ENCODE results near the gene TIMM13. TPM values are rescaled to one million over a fixed set of nuclear protein-coding genes. Genes with fewer than 3 reads are reported as not detected.
"Not testable (repeated sequence)": the region's sequence is repeated elsewhere in the genome, so short reads cannot be mapped to it uniquely, and the experiment has no call there.

The TIMM13 gene
- total RNA-seq, 1 donor from 2014 or later: 91.5 TPM

GRCh38 chr19:2421581-2422306 is 5.6 kb downstream of the TIMM13 start:
- TF ChIP-seq, protein P1, sequence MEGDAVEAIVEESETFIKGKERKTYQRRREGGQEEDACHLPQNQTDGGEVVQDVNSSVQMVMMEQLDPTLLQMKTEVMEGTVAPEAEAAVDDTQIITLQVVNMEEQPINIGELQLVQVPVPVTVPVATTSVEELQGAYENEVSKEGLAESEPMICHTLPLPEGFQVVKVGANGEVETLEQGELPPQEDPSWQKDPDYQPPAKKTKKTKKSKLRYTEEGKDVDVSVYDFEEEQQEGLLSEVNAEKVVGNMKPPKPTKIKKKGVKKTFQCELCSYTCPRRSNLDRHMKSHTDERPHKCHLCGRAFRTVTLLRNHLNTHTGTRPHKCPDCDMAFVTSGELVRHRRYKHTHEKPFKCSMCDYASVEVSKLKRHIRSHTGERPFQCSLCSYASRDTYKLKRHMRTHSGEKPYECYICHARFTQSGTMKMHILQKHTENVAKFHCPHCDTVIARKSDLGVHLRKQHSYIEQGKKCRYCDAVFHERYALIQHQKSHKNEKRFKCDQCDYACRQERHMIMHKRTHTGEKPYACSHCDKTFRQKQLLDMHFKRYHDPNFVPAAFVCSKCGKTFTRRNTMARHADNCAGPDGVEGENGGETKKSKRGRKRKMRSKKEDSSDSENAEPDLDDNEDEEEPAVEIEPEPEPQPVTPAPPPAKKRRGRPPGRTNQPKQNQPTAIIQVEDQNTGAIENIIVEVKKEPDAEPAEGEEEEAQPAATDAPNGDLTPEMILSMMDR (IDR thresholded peaks at IDR 0.05; ENCODE audit: partially characterized antibody, unreplicated experiment): no peak
- Mint-ChIP-seq H3K9me3 (ENCODE audit: unreplicated experiment) (no peaks in the 10 kb centered on the region), H3K4me3 (ENCODE audit: unreplicated experiment) (no peak overlapping the region), H3K4me1 (ENCODE audit: low read depth, unreplicated experiment) (peaks cover 1% of the 10 kb centered on the region), H3K27ac (ENCODE audit: unreplicated experiment) (no peak overlapping the region), H3K36me3 (ENCODE audit: unreplicated experiment) (no peaks in the 10 kb centered on the region), H3K27me3 (ENCODE audit: unreplicated experiment) (peaks cover 2% of the 10 kb centered on the region)
- no peak for DNase-seq

- H3K4me1 Mint-ChIP-seq (ENCODE audit: low read depth, unreplicated experiment): no peaks in the 10 kb centered on the region
- H3K4me3 Mint-ChIP-seq (ENCODE audit: unreplicated experiment): no peak overlapping the region
- H3K27ac Mint-ChIP-seq (ENCODE audit: unreplicated experiment): no peak overlapping the region
These were observed 6.9 kb downstream of the TIMM13 start for GRCh38 chr19:2420490-2420889.

GRCh38 chr19:2419754-2420153 is 7.6 kb downstream of the TIMM13 start:
- H3K9me3 Mint-ChIP-seq (ENCODE audit: unreplicated experiment): no peaks in the 10 kb centered on the region
- TF ChIP-seq, protein P1 (IDR thresholded peaks at IDR 0.05; ENCODE audit: partially characterized antibody, unreplicated experiment): no peak
- H3K4me3 Mint-ChIP-seq (ENCODE audit: unreplicated experiment): no peak overlapping the region
- DNase-seq: no peak
- no peaks in the 10 kb centered on the region for H3K27me3 Mint-ChIP-seq (ENCODE audit: unreplicated experiment)
- H3K36me3 Mint-ChIP-seq (ENCODE audit: unreplicated experiment): no peaks in the 10 kb centered on the region
- H3K27ac Mint-ChIP-seq (ENCODE audit: unreplicated experiment): no peak overlapping the region
- H3K4me1 Mint-ChIP-seq (ENCODE audit: low read depth, unreplicated experiment): no peaks in the 10 kb centered on the region

More at GRCh38 chr19:2420490-2420889, 6.9 kb downstream of the TIMM13 start:
- H3K9me3 Mint-ChIP-seq (ENCODE audit: unreplicated experiment): no peaks in the 10 kb centered on the region
- TF ChIP-seq, protein P1 (IDR thresholded peaks at IDR 0.05; ENCODE audit: partially characterized antibody, unreplicated experiment): no peak
- H3K27me3 Mint-ChIP-seq (ENCODE audit: unreplicated experiment): no peaks in the 10 kb centered on the region
- no peak for DNase-seq
- no peaks in the 10 kb centered on the region for H3K36me3 Mint-ChIP-seq (ENCODE audit: unreplicated experiment)

DNA sequence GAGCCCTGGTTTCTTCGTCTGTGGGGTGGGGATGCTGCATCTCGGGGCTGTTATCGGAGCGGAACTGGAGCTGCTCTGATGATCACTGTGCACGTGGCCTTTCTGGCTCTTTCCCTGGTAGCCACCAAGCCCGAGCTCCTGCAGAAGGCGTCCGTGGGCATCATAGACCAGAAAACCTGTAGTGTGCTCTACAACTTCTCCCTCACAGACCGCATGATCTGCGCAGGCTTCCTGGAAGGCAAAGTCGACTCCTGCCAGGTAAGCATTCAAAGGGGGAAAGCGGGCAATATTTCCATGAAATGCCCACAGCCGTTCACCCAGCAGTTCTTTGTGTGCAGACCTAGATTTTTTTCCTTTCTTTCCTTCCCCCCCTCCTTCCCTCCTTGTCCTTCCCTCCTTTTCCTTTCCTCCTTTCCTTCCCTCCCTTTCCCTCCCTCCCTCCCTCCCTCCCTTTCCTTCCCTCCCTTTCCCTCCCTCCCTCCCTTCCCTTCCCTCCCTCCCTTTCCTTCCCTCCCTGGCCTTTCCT is 9.4 kb downstream of the TIMM13 start:
- peaks cover 4% of the 10 kb centered on the region for H3K36me3 Mint-ChIP-seq (ENCODE audit: unreplicated experiment)
- no peak overlapping the region for H3K27ac Mint-ChIP-seq (ENCODE audit: unreplicated experiment)
- no peak overlapping the region for H3K4me3 Mint-ChIP-seq (ENCODE audit: unreplicated experiment)
- H3K9me3 Mint-ChIP-seq (ENCODE audit: unreplicated experiment): no peaks in the 10 kb centered on the region
- DNase-seq: no peak
- TF ChIP-seq, protein P1 (IDR thresholded peaks at IDR 0.05; ENCODE audit: partially characterized antibody, unreplicated experiment): no peak
- H3K4me1 Mint-ChIP-seq (ENCODE audit: low read depth, unreplicated experiment): no peaks in the 10 kb centered on the region
- peaks cover 3% of the 10 kb centered on the region for H3K27me3 Mint-ChIP-seq (ENCODE audit: unreplicated experiment)

- H3K4me1 Mint-ChIP-seq (ENCODE audit: low read depth, unreplicated experiment); H3K27me3 Mint-ChIP-seq (ENCODE audit: unreplicated experiment); DNase-seq; H3K9me3 Mint-ChIP-seq (ENCODE audit: unreplicated experiment); H3K36me3 Mint-ChIP-seq (ENCODE audit: unreplicated experiment); H3K27ac Mint-ChIP-seq (ENCODE audit: unreplicated experiment); H3K4me3 Mint-ChIP-seq (ENCODE audit: unreplicated experiment): not testable (repeated sequence)
These were observed 9.9 kb downstream of the TIMM13 start for GRCh38 chr19:2417436-2417835.
